ENCODE measurements around the gene DLG1. TPM values are rescaled to one million over a fixed set of nuclear protein-coding genes. Genes with fewer than 3 reads are reported as not detected.

DLG1 gene
- total RNA-seq, 1 experiment from 2014 or later, result 89.8 TPM

GRCh38 chr3:197260491-197261163 lies 37.8 kb downstream of the DLG1 start:
- no TSS peak for BruUV-seq (replicated peaks)
- no peak overlapping the region for H3K4me3 ChIP-seq (replicated peaks in 1 of 2; ENCODE audit: low read depth in 1 of 2, low read length in 2 of 2)
- H3K4me2 ChIP-seq (ENCODE audit: low read length), result no peak overlapping the region
- intact Hi-C loops (cut with micrococcal nuclease), result no loop called here
- no peak overlapping the region for H3K9ac ChIP-seq (ENCODE audit: low read length)
- H3K9me2 ChIP-seq (ENCODE audit: insufficient read depth), result no peaks in the 10 kb centered on the region
- H3K27me3 ChIP-seq (ENCODE audit: insufficient read depth, low read length), result no peaks in the 10 kb centered on the region
- ATAC-seq (no peak), DNase-seq (ENCODE audit: low read depth, low spot score) (no peak)
- no peak overlapping the region for H2AFZ ChIP-seq (ENCODE audit: low read depth, low read length, poor library complexity, severe bottlenecking)
- ChIA-PET CTCF (no interaction called here), RAD21 (ENCODE audit: low non-redundant PET in 1 of 2, low total read pairs in 2 of 2, uncharacterized antibody in 2 of 2, unreplicated experiment in 2 of 2) (no interaction called here), POLR2A (no interaction called here)
- no peaks in the 10 kb centered on the region for H3K4me1 ChIP-seq (ENCODE audit: control insufficient read depth in 1 of 2, insufficient read depth in 2 of 2, low read length in 2 of 2)
- no peaks in the 10 kb centered on the region for H3K36me3 ChIP-seq (ENCODE audit: control insufficient read depth in 1 of 2, insufficient read depth in 2 of 2, low read length in 2 of 2)
- H4K20me1 ChIP-seq (ENCODE audit: insufficient read depth), result peaks cover 26% of the 10 kb centered on the region
- no peak overlapping the region for H3K27ac ChIP-seq (ENCODE audit: low read depth, low read length)
- TF ChIP-seq CBX3 (IDR thresholded peaks at IDR 0.05; ENCODE audit: low read depth) (no peak), ELF1 (IDR thresholded peaks at IDR 0.05; ENCODE audit: borderline replicate concordance, low read depth) (no peak), FOSL1 (IDR thresholded peaks at IDR 0.05; ENCODE audit: low read depth) (no peak), POLR2AphosphoS5 (IDR thresholded peaks at IDR 0.05; ENCODE audit: low read depth, low read length) (no peak), YY1 (IDR thresholded peaks at IDR 0.05; ENCODE audit: extremely low read depth, insufficient replicate concordance, low read depth, low read length) (no peak), RAD21 (IDR thresholded peaks at IDR 0.05; ENCODE audit: low read depth) (no peak)
- H3K9me3 ChIP-seq (ENCODE audit: control insufficient read depth in 1 of 2, insufficient read depth in 1 of 2, low read depth in 1 of 2, low read length in 2 of 2), result no peaks in the 10 kb centered on the region
- peaks cover 97% of the 10 kb centered on the region for H3K79me2 ChIP-seq (ENCODE audit: insufficient read depth, low read length)

DNA sequence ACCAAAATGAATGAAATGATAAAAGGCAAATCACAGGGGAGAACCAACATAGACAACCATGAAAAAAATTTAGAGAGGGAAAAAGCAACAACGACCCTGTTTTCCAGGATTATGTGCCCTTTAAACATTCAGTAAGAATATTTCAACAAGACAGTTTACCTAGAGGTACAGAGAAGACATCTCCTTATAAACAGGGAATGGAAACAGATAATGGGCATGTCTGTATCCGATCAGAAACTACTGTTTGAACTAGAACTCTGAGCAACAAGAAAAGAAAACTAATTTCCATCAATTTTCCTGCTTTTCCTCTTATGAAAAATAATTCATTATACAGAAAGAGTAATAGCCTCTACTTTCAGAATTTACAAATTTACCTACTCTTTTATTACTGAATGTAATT lies 39.3 kb downstream of the DLG1 start:
- no peaks in the 10 kb centered on the region for H3K9me3 ChIP-seq (ENCODE audit: control insufficient read depth in 1 of 2, insufficient read depth in 1 of 2, low read depth in 1 of 2, low read length in 2 of 2)
- H3K4me2 ChIP-seq (ENCODE audit: low read length), result no peak overlapping the region
- no peak for TF ChIP-seq JUND (IDR thresholded peaks at IDR 0.05)
- no peak for TF ChIP-seq FOSL1 (IDR thresholded peaks at IDR 0.05; ENCODE audit: low read depth)
- TF ChIP-seq SIN3A (IDR thresholded peaks at IDR 0.05; ENCODE audit: low read depth), result no peak
- no peak for TF ChIP-seq RAD21 (IDR thresholded peaks at IDR 0.05; ENCODE audit: low read depth)
- no peak for TF ChIP-seq EZH2phosphoT487 (IDR thresholded peaks at IDR 0.05; ENCODE audit: borderline replicate concordance)
- no peak for TF ChIP-seq CTCF (IDR thresholded peaks at IDR 0.05 in 2 of 3, conservative IDR thresholded peaks at IDR 0.05 in 1 of 3; ENCODE audit: borderline replicate concordance in 1 of 3, insufficient read depth in 1 of 3, low read depth in 2 of 3, low read length in 2 of 3)
- TF ChIP-seq, protein P1, sequence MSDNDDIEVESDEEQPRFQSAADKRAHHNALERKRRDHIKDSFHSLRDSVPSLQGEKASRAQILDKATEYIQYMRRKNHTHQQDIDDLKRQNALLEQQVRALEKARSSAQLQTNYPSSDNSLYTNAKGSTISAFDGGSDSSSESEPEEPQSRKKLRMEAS (IDR thresholded peaks at IDR 0.05), result no peak
- no peak for TF ChIP-seq EGR1 (IDR thresholded peaks at IDR 0.05; ENCODE audit: low read depth)
- TF ChIP-seq ZNF274 (IDR thresholded peaks at IDR 0.05; ENCODE audit: low read depth, low read length), result no peak
- no peak for TF ChIP-seq ELF1 (IDR thresholded peaks at IDR 0.05; ENCODE audit: borderline replicate concordance, low read depth)
- TF ChIP-seq EZH2 (IDR thresholded peaks at IDR 0.05), result no peak
- no peak for TF ChIP-seq YY1 (IDR thresholded peaks at IDR 0.05; ENCODE audit: extremely low read depth, insufficient replicate concordance, low read depth, low read length)
- TF ChIP-seq SP1 (IDR thresholded peaks at IDR 0.05; ENCODE audit: low read depth), result no peak
- TF ChIP-seq CEBPB (IDR thresholded peaks at IDR 0.05; ENCODE audit: low read depth), result no peak
- ChIA-PET POLR2A (no interaction called here), CTCF (interaction anchor here (3.4 kb wide), 1 partner anchor 243 kb away, joined by 27 read pairs; no protein-coding TSS in a partner anchor), RAD21 (ENCODE audit: low non-redundant PET in 1 of 2, low total read pairs in 2 of 2, uncharacterized antibody in 2 of 2, unreplicated experiment in 2 of 2) (no interaction called here)
- H2AFZ ChIP-seq (ENCODE audit: low read depth, low read length, poor library complexity, severe bottlenecking), result no peak overlapping the region
- H3K27ac ChIP-seq (ENCODE audit: low read depth, low read length), result no peak overlapping the region
- H3K9me2 ChIP-seq (ENCODE audit: insufficient read depth), result no peaks in the 10 kb centered on the region
- H3K79me2 ChIP-seq (ENCODE audit: insufficient read depth, low read length), result peaks cover 97% of the 10 kb centered on the region
- H3K27me3 ChIP-seq (ENCODE audit: insufficient read depth, low read length), result no peaks in the 10 kb centered on the region
- ATAC-seq, result no peak
- no peak overlapping the region for H3K9ac ChIP-seq (ENCODE audit: low read length)
- H3K36me3 ChIP-seq (ENCODE audit: control insufficient read depth in 1 of 2, insufficient read depth in 2 of 2, low read length in 2 of 2), result no peaks in the 10 kb centered on the region
- no peaks in the 10 kb centered on the region for H3K4me1 ChIP-seq (ENCODE audit: control insufficient read depth in 1 of 2, insufficient read depth in 2 of 2, low read length in 2 of 2)
- peaks cover 26% of the 10 kb centered on the region for H4K20me1 ChIP-seq (ENCODE audit: insufficient read depth)
- BruUV-seq (replicated peaks), result no TSS peak
- H3K4me3 ChIP-seq (replicated peaks in 1 of 2; ENCODE audit: low read depth in 1 of 2, low read length in 2 of 2), result no peak overlapping the region
- DNase-seq (ENCODE audit: low read depth, low spot score), result no peak
- intact Hi-C loops (cut with micrococcal nuclease), result loop anchor here (2.0 to 5.0 kb wide), 2 partner anchors 193 to 252 kb away; no protein-coding TSS in a partner anchor

All from HCT116 (cell line).